GM20431 (cell line): ENCODE measurements around the gene JAG2.

ENCODE experiments used
- in situ Hi-C: fragments of 300-500 bp; cut with MseI, MboI; formaldehyde crosslinking; loops from one replicate; pipeline ENCODE4 v1.15.0; 2020; ENCODE audit warnings: low sequenced_read_pairs; ENCODE audit not compliant: unreplicated experiment

Gene JAG2

DNA sequence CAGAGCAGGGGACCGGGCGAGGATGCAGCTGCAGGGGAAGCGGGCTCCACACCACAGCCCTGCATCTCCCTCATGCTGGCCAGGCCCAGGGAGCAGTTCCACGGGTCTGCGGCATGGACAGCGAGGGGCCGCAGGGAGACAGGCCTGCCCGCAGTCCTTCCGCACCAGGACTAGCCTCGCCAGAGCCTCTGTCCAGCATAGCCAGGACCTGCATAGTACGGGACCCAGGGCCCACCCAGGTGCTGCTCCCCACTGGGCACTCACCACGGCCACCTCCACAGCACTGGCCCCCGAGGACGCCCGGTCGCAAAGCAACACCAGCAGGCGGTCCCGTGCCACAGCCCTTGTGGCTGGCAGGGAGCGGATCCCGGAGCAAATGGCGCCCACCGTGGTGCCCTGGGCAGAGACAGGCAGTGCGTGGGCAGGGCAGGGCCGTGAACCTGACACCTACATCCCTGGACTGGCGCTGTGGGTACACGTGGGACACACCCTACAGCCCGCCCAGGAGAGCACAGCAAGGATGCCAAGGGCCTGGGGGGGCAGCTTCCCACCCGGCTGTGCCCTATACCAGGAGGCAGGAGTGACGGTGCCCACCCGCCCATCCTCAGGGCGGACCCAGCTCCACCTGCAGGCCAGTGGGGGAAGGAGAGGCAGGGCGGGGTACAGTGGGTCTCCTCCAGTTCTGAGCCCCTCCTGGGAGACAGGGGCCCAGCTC is 23.8 kb downstream of the JAG2 start:
- in situ Hi-C loops: no loop called here

- in situ Hi-C loops: no loop called here
Measured at GRCh38 chr14:105144026-105144665, 24.4 kb downstream of the JAG2 start.

- in situ Hi-C loops: no loop called here
Measured at GRCh38 chr14:105143451-105144025, 25.0 kb downstream of the JAG2 start.

- in situ Hi-C loops: no loop called here
Measured at GRCh38 chr14:105142651-105143450, 25.7 kb downstream of the JAG2 start.

DNA sequence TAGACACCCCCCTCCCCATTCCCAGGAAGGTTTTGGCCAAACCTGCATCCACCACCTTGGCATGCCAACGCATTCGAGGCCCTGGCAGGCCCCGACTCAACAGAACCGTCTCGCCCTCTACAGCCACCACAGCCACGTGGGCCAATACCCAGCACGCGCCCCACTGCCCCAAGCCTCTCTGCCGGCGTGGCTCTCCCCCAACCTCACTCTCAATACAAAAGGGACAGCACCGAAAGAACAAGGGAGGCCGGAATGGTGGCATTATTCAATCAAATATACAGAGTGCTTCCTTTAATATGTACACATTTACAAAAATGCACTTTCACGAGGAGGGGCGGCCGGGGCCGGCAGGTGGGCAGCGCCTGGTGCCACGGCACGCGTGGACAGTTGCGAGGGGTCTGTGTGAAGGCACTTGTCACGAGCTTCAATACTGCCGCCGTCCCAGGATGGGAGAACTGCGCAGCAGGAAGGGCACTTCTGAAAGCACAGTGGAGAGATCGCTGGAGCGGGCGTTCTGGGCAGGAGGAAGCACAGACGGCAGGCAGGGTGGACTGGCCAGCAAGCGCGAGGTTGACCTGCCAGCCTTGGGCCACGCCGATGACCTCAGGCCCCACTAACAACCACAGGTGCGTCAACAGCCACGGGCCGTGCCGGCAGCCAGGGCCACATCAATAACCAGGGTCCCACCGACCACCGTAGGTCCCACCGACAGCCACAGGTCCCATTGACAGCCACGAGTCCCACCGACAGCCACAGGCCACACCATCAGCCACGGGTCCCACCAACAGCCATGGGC is 26.9 kb downstream of the JAG2 start:
- in situ Hi-C loops: no loop called here

- in situ Hi-C loops: no loop called here
Measured at GRCh38 chr14:105141026-105141425, 27.6 kb downstream of the JAG2 start.

DNA sequence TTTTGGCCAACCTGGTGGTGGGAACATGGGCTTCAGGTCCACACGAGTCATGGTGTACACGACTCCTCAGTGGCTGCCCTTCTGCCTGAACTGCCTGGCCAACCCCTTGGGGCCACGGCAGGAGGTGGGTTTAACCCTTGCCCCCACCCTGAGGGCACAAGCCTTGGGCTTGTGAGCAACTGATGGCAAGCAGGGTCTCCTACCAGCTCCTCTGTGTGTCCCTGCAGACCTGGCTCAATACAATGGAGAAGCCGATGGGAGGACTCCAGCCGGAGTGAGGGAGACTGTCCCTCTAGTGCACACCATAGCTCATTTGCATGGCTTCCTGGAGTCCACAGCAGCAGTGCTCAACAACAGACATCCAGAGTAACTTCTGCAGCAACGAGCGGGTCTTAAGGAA is 28.0 kb downstream of the JAG2 start:
- in situ Hi-C loops: no loop called here

DNA sequence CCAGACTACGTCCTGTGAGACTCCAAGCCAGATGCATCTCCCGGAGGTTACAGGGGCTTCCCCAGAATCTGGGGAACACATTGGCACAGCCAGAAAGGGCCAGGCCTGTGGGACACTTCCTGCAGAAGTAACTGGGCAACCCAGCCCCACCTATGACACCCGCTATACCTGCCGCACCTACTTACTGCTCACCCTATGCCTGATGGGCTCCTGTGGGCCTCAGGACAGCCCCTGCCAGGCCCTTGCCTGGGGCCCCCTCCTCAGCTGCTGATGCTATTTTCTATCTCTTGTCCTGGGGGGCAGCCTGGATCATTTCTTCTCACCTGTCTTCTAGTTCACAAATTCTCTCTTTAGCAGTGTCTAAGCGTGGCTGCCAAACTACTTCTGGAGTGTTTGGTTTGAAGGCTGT is 28.7 kb downstream of the JAG2 start:
- in situ Hi-C loops: no loop called here

GRCh38 chr14:105139212-105139825 is 29.3 kb downstream of the JAG2 start:
- in situ Hi-C loops: no loop called here

GRCh38 chr14:105138551-105139111 is 29.9 kb downstream of the JAG2 start:
- in situ Hi-C loops: no loop called here

GRCh38 chr14:105138021-105138541 is 30.5 kb downstream of the JAG2 start:
- in situ Hi-C loops: no loop called here

DNA sequence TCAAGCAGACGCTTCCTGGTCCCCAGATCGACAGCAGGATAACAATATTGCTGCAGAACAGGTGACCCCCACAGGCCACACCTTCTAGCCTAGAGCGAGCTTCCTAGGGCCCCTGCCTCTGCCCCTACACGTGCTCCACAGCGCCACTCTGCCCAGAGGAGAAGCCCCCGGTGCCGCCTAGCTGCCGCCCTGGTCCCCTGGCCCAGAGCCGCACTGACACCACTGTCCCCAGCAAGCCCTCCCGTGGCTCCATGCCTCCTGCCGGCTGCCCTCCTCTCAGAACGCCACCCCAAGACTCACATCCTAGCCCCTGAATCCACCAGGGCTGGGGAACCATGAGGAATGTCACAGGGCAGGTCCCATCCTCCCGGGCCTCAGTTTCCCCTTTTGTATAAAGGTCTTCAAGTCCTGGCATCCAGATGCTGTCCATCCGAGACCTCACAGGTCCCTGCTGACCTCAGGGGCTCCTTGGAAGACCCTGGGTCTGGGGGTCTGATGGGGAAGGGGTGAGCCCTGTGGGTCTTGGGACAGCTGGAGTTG is 31.0 kb downstream of the JAG2 start:
- in situ Hi-C loops: no loop called here

DNA sequence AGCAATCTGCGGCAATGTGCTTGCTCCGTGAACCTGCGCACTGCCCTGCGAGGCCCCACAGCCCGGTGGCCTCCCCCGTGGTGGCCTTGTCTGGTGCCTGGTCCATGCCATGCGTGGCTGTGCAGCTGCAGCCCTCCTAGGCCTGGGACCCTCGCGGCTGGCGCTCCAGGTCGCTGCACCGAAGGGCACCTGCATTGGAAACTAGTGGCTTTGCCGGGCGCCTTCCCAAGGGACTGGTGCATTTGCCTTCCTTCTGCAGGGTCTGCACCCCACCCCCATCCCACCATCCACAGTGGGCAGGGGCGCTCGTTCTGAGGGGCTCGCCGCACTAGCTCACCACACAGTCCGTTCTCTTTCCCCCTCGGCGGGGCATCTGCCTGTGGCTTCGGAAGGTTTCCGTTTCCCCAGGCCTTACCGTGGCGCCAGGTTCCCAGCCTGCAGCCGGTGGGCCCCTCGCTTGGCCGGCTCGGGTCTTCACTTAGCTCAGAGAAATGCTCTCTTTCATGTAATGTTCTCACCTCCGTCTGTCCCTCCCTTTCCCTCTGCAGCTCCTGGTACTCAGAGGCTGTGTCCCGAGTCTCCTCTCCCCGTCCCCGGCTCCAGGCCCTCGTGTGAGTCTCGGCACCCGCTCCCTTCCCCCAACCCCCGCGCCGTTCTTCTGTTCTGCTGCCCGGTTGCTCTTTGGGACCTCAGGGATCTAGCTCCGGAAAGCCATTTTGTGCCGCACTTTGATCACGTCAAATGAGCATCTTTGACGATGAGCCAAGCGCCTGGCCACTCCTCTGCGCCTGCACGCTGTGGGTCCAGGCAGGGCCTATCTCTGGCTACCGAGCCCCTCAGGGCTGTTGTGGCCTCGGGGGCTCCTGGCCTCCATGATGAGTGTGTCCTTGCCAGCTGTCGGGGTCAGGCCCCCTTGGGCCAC is 31.9 kb downstream of the JAG2 start:
- in situ Hi-C loops: no loop called here

DNA sequence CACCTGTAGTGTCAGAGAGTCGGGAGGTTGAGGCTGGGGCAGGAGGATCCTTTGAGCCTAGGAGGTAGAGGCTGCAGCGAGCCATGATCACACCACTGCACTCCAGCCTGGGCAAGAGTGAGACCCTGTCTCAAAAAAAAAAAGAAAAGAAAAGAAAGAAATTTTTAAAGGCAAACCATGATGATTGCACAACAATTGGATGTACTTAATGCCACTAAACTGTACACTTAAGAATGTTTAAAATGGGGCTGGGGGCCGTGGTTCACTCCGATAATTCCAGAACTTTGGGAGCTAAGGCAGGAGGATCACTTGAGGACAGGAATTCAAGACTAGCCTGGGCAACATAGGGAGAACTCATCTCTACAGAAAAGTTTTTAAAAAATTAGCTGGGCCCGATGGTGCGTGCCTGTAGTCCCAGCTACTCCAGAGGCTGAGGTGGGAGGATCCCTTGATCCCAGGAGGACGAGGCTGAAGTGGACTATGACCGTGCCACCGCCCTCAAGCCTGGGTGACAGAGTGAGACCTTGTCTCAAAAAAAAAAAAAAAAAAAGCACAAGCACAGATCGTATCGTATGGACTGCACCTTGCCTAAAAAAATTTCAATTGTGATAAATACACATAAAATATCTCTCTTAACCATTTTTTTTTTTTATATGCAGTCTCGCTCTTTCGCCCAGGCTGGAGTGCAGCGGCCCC is 32.7 kb downstream of the JAG2 start:
- in situ Hi-C loops: no loop called here

DNA sequence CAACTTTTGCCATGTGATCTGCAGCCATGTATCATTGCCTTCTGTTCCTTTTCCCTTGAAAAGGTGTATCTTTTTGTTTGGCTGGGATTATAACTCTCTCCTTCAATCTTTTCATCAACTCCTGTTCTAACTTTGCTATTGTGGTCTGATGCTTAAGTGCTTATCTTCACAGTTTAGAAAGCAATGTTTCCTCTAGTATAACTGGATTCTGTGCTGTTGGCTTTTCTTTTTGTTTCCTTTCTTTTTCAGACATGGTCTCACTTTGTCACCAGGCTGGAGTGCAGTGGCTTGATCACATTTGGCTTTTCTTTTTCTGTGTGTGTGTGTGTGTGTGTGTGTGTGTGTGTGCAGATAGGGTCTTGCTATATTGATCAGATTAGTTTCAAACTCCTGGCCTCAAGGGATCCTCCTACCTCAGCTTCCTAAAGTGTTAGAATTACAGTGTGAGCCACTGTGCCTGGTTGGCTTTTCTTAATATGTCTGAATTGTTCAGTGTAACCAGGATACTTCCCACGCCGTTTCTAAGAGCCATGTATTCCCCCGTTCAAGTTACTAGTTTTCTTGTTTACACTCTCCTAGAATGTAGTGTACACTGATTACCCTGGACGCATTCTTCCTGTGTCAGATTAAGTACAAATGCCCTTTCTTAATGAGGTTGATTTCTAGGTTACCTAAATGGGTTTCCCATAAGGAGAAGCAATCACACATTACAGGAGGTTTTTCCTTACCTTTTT is 35.5 kb downstream of the JAG2 start:
- in situ Hi-C loops: no loop called here

GRCh38 chr14:105131241-105131640 is 37.3 kb downstream of the JAG2 start:
- in situ Hi-C loops: no loop called here

GRCh38 chr14:105128059-105128458 is 40.5 kb downstream of the JAG2 start:
- in situ Hi-C loops: no loop called here
